KMS-11 (cell line): ENCODE measurements around the gene RCN2.

Experiments
- H2AFZ ChIP-seq: fragments of 200-600 bp; sonication (generic); 2 replicates; pipeline ENCODE4 v1.6.1; 2016; ENCODE audit warnings: antibody characterized with exemption, mixed run types, low read depth
- H3K27ac ChIP-seq: fragments of 200-600 bp; sonication (generic); 2 replicates; pipeline ENCODE4 v1.6.1; 2016; ENCODE audit warnings: mild to moderate bottlenecking, mixed run types
- H3K27me3 ChIP-seq: fragments of 200-600 bp; sonication (generic); 2 replicates; pipeline ENCODE4 v1.6.1; 2017; ENCODE audit warnings: mild to moderate bottlenecking, low read depth, mixed run types, moderate library complexity; ENCODE audit not compliant: insufficient read depth
- H3K36me3 ChIP-seq: fragments of 200-600 bp; sonication (generic); 2 replicates; pipeline ENCODE4 v1.6.1; 2017; ENCODE audit warnings: mild to moderate bottlenecking, mixed run types; ENCODE audit not compliant: insufficient read depth
- H3K4me1 ChIP-seq: fragments of 200-600 bp; sonication (generic); 2 replicates; pipeline ENCODE4 v1.6.1; 2016; ENCODE audit warnings: mild to moderate bottlenecking, low read depth, mixed run types; ENCODE audit not compliant: poor library complexity, severe bottlenecking
- H3K4me2 ChIP-seq: fragments of 200-600 bp; sonication (generic); 2 replicates; pipeline ENCODE4 v1.7.0; 2016; ENCODE audit warnings: mild to moderate bottlenecking, mixed run types
- H3K4me3 ChIP-seq: fragments of 200-600 bp; sonication (generic); IDR thresholded peaks from 2 replicates; pipeline ENCODE4 v1.6.1; 2017; ENCODE audit warnings: low read depth, low read length, mixed read lengths; ENCODE audit not compliant: insufficient read depth
- H3K79me2 ChIP-seq: fragments of 200-600 bp; sonication (generic); 2 replicates; pipeline ENCODE4 v1.6.1; 2016; ENCODE audit warnings: low read depth, mixed run types; ENCODE audit not compliant: insufficient read depth
- H3K9ac ChIP-seq: fragments of 200-600 bp; sonication (generic); 2 replicates; pipeline ENCODE4 v1.6.1; 2016; ENCODE audit warnings: mild to moderate bottlenecking, mixed run types
- H4K20me1 ChIP-seq: fragments of 200-600 bp; sonication (generic); 2 replicates; pipeline ENCODE4 v1.6.1; 2016; ENCODE audit warnings: mild to moderate bottlenecking, mixed run types; ENCODE audit not compliant: insufficient read depth
- TF ChIP-seq, protein P1 (sequence below): fragments of 200-600 bp; sonication (generic); conservative IDR thresholded peaks from 2 replicates; pipeline ENCODE4 v1.6.1; 2017; ENCODE audit warnings: low read depth, mild to moderate bottlenecking, antibody characterized with exemption, low read length, moderate library complexity, mixed read lengths

Gene RCN2

DNA sequence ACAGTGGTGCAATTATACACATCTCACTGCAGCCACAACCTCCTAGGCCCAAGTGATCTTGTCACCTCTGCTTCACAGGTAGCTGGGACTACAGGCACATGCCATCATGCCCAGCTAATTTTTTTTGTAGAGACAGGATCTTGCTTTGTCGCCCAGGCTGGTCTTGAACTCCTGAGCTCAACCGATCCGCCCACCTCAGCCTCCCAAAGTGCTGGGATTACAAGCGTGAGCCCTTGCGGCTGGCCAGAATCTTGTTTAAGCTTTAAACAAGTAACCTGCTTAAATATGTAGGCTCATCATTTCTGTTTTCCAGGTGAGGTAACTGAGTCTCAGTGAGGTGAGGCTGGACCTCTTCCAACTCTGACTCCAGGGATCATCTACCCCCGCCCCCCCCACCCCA lies 55.7 kb downstream of the RCN2 start:
- no peak overlapping the region for H3K4me2 ChIP-seq
- no peak overlapping the region for H3K27ac ChIP-seq
- H3K9ac ChIP-seq = no peak overlapping the region
- H3K79me2 ChIP-seq = no peaks in the 10 kb centered on the region
- no peak overlapping the region for H3K4me3 ChIP-seq
- H4K20me1 ChIP-seq = no peaks in the 10 kb centered on the region
- no peaks in the 10 kb centered on the region for H3K4me1 ChIP-seq
- no peaks in the 10 kb centered on the region for H3K27me3 ChIP-seq
- H2AFZ ChIP-seq = no peak overlapping the region
- TF ChIP-seq, protein P1, sequence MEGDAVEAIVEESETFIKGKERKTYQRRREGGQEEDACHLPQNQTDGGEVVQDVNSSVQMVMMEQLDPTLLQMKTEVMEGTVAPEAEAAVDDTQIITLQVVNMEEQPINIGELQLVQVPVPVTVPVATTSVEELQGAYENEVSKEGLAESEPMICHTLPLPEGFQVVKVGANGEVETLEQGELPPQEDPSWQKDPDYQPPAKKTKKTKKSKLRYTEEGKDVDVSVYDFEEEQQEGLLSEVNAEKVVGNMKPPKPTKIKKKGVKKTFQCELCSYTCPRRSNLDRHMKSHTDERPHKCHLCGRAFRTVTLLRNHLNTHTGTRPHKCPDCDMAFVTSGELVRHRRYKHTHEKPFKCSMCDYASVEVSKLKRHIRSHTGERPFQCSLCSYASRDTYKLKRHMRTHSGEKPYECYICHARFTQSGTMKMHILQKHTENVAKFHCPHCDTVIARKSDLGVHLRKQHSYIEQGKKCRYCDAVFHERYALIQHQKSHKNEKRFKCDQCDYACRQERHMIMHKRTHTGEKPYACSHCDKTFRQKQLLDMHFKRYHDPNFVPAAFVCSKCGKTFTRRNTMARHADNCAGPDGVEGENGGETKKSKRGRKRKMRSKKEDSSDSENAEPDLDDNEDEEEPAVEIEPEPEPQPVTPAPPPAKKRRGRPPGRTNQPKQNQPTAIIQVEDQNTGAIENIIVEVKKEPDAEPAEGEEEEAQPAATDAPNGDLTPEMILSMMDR = no peak
- H3K36me3 ChIP-seq = no peaks in the 10 kb centered on the region

GRCh38 chr15:76987896-76988860 lies 56.6 kb downstream of the RCN2 start:
- H3K27ac ChIP-seq = no peak overlapping the region
- H3K4me1 ChIP-seq = no peaks in the 10 kb centered on the region
- no peak overlapping the region for H3K4me3 ChIP-seq
- TF ChIP-seq, protein P1 = no peak
- H2AFZ ChIP-seq = no peak overlapping the region
- no peaks in the 10 kb centered on the region for H4K20me1 ChIP-seq
- no peaks in the 10 kb centered on the region for H3K79me2 ChIP-seq
- no peaks in the 10 kb centered on the region for H3K36me3 ChIP-seq
- no peak overlapping the region for H3K4me2 ChIP-seq
- no peak overlapping the region for H3K9ac ChIP-seq
- no peaks in the 10 kb centered on the region for H3K27me3 ChIP-seq

- no peaks in the 10 kb centered on the region for H3K4me1 ChIP-seq
- H3K27ac ChIP-seq = no peak overlapping the region
- no peak overlapping the region for H3K4me2 ChIP-seq
- no peaks in the 10 kb centered on the region for H3K79me2 ChIP-seq
- no peaks in the 10 kb centered on the region for H3K36me3 ChIP-seq
- TF ChIP-seq, protein P1 = no peak
- no peaks in the 10 kb centered on the region for H3K27me3 ChIP-seq
- no peak overlapping the region for H2AFZ ChIP-seq
- no peak overlapping the region for H3K9ac ChIP-seq
- H3K4me3 ChIP-seq = no peak overlapping the region
- H4K20me1 ChIP-seq = no peaks in the 10 kb centered on the region
Measured at GRCh38 chr15:76988867-76989780, 57.6 kb downstream of the RCN2 start.

DNA sequence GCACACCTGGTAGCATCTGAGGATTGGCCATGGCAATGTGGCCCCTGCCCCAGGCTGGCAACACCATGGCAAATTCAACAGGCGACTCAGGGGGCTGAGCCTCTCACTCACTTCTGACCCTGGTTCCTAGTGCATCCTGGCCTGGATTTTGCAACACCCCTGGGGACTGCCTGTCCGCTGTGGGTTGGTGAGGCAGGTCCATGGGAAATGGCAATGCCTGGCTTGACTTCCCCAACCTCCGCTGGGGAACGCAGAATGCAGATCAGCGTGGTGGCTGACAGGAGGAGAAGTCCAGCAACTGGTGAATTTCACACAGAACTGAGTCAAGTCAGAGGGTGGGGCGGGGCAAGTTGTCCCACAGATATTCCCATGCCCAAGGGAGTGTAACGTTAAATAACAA lies 59.5 kb downstream of the RCN2 start:
- H3K4me2 ChIP-seq = no peak overlapping the region
- H3K27ac ChIP-seq = no peak overlapping the region
- H4K20me1 ChIP-seq = no peaks in the 10 kb centered on the region
- no peak overlapping the region for H3K9ac ChIP-seq
- H3K79me2 ChIP-seq = no peaks in the 10 kb centered on the region
- H2AFZ ChIP-seq = no peak overlapping the region
- H3K27me3 ChIP-seq = no peaks in the 10 kb centered on the region
- TF ChIP-seq, protein P1 = no peak
- H3K4me3 ChIP-seq = no peak overlapping the region
- no peaks in the 10 kb centered on the region for H3K36me3 ChIP-seq
- no peaks in the 10 kb centered on the region for H3K4me1 ChIP-seq
